Fibroblast of mammary gland (primary cell): Measurements from ENCODE around the gene DPY19L3.

Source experiments
- DNase-seq: peaks from one replicate; pipeline ENCODE4 v3.0.0-alpha.2; 2010; ENCODE audit warnings: low read depth
- H3K4me3 ChIP-seq: 2 replicates; pipeline ENCODE4 v1.5.1; 2011; ENCODE audit warnings: low read depth, mild to moderate bottlenecking, low read length, moderate library complexity; ENCODE audit not compliant: control insufficient read depth
- CTCF ChIP-seq: conservative IDR thresholded peaks from 2 replicates; pipeline ENCODE4 v1.5.1; 2011; ENCODE audit warnings: low read depth, low read length, inconsistent platforms; ENCODE audit not compliant: control insufficient read depth, insufficient read depth

Gene DPY19L3

DNA sequence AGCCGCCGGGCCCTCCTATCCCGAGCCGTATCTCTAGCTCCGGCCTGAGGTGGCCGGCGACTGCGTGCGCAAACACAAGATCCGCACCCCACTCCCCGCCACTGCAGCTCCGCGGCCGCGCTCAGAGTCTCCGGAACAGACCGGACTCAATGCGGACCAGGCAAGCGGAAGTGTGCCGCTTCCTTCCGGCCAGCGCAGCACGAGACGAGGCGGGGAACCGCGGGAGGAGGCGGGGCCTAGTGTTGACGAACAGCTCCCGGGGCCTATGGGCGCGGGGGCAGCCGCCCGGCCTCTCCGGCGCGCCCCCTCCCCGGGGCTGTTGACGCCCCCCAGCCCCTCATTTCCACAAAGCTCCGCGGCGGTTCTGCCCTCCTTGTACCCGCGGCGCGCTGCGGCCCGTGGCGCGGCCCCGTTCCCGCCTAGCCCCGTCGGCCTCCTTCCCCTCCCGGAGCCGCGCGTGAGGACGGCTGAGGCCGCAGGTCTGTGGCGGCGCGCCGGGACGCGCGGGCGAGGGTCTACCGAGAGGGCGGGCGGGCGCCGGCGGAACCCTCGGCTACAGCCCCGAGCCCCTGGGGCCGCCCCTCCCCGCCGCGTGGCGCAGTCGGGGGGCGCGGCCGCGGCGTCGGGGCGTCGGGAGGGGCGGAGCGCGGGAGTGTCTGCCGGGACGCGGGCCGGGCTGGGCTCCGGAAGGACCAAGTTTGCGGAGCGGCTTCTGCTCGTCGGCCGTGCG, at the start of gene DPY19L3:
DPY19L3 (plus strand) TSS at position 340 of the 730 bp plus-strand sequence. CDS start 2,484 bp downstream, outside the sequence.
- peak; percentile 90 for DNase-seq
- TF ChIP-seq CTCF, result no peak
- peak within 1 kb of the TSS; percentile 78 for H3K4me3 ChIP-seq

DNA sequence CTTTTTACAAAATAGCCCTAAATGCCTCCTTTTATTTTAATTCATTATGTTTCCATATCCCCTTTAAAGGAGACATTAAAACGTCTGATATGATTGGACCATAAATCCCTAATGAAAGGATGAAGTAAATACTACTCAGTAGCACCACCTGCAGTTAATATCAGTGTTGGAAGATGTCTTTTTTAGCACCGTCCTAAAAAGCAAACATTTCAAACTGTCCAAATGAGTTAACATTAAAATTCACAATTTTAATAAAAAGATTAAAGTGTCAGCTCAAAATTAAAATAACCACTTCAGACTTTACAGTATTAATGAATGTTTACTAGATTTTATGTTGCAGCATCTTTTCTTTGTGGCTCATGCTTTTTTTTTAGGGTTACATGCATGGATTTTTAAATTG, 47.9 kb upstream of the DPY19L3 start:
- TF ChIP-seq CTCF, result peak; percentile 36
- H3K4me3 ChIP-seq, result no peak overlapping the region
- peak; percentile 23 for DNase-seq

GRCh38 chr19:32358321-32358720, 47.2 kb upstream of the DPY19L3 start:
- H3K4me3 ChIP-seq, result no peak overlapping the region
- no peak for TF ChIP-seq CTCF
- DNase-seq, result no peak

- TF ChIP-seq CTCF, result no peak
- H3K4me3 ChIP-seq, result no peak overlapping the region
- DNase-seq, result no peak
Measured at GRCh38 chr19:32359581-32359980, 46.0 kb upstream of the DPY19L3 start.

DNA sequence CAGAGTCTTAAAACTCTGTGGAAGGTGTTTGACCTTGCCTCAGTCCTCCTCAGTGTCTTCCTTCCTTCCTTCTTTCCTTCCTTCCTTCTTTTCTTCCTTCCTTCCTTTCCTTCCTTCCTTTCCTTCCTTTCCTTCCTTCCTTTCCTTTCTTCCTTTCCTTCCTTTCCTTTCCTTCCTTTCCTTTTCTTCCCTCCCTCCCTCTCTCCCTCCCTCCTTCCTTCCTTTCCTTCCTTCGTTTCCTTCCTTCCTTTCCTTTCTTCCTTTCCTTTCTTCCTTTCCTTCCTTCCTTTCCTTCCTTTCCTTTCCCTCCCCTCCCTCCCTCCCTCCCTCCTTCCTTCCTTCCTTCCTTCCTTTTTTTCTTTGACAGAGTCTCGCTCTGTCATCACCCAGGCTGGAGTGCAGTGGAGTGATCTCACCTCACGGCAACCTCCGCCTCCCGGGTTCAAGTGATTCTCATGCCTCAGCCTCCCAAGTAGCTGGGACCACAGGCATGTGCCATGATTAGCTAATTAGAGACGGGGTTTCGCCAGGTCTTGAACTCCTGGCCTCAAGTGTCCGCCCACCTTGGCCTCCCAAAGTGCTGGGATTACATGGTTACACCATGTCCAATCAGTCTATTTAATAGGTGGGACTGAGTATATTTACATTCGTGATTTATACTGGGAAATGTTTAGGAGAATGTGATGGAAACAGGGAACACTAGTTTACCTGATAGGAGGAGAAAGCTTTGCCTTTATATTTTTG, 43.8 kb upstream of the DPY19L3 start:
- TF ChIP-seq CTCF, result no peak
- H3K4me3 ChIP-seq, result no peak overlapping the region
- no peak for DNase-seq

DNA sequence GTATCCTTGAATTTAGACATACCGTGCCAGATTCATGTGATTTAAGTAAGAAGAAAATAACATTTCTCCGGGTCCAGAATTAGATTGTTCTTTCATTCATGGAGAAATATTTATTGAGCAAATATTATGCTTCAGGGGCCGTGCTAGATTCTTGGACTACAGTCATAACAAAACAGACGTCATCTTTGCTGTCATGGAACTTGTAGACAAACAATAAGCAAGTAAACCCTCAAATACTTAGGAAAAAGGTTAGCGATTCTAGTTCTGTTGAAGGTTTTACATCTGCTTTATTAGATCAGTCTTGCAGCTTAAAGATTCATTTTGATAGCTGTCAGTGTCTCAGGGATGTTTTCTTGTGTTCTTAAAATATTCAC, 43.3 kb upstream of the DPY19L3 start:
- DNase-seq, result no peak
- H3K4me3 ChIP-seq, result no peak overlapping the region
- no peak for TF ChIP-seq CTCF
